ENCODE data around the gene ARHGAP12. TPM values are rescaled to one million over a fixed set of nuclear protein-coding genes. Genes with fewer than 3 reads are reported as not detected.

Gene ARHGAP12
- total RNA-seq: 29.8 TPM
- long read RNA-seq, full-length matches to known transcripts: 6 of 22 reads
- long read RNA-seq, partial matches to known transcripts: 9 of 22 reads
- long read RNA-seq, other reads (novel, unspliced or antisense): 7 of 22 reads

GRCh38 chr10:31928549-31929260 lies at the start of gene ARHGAP12:
Gene ARHGAP12, minus strand, starts transcription at chr10:31928831. Its CDS starts 19,976 bp downstream, at chr10:31908855.
- ATAC-seq: peak; percentile 97
- Histone ChIP-seq H3K36me3 (no peaks in the 10 kb centered on the region), H3K9me3 (no peaks in the 10 kb centered on the region), H3K27me3 (ENCODE audit: low read depth) (no peaks in the 10 kb centered on the region), H3K4me3 (peak within 1 kb of the TSS; percentile 81), H3K27ac (peak within 1 kb of the TSS; percentile 96), H3K4me1 (peaks cover 47% of the 10 kb centered on the region)
- TF ChIP-seq CTCF (IDR thresholded peaks at IDR 0.05): no peak
- peak; percentile 93 for DNase-seq
- intact Hi-C loops (cut with DNase I): no loop called here

- peaks cover 16% of the 10 kb centered on the region for H3K4me1 ChIP-seq
- TF ChIP-seq CTCF (IDR thresholded peaks at IDR 0.05): no peak
- no peaks in the 10 kb centered on the region for H3K27me3 ChIP-seq (ENCODE audit: low read depth)
- DNase-seq: no peak
- no peak overlapping the region for H3K4me3 ChIP-seq
- intact Hi-C loops (cut with DNase I): no loop called here
- ATAC-seq: no peak
- H3K9me3 ChIP-seq: no peaks in the 10 kb centered on the region
- no peaks in the 10 kb centered on the region for H3K36me3 ChIP-seq
- peak overlapping the region; percentile 28 for H3K27ac ChIP-seq
These were observed 49.5 kb upstream of the ARHGAP12 start for GRCh38 chr10:31978156-31978483.

- Histone ChIP-seq H3K36me3 (no peaks in the 10 kb centered on the region), H3K4me3 (no peak overlapping the region), H3K4me1 (peaks cover 16% of the 10 kb centered on the region), H3K27ac (peak overlapping the region; percentile 28), H3K27me3 (ENCODE audit: low read depth) (no peaks in the 10 kb centered on the region), H3K9me3 (no peaks in the 10 kb centered on the region)
- no peak for DNase-seq
- intact Hi-C loops (cut with DNase I): no loop called here
- peak; percentile 78 to 86 for ATAC-seq
- no peak for TF ChIP-seq CTCF (IDR thresholded peaks at IDR 0.05)
These were observed 49.0 kb upstream of the ARHGAP12 start for GRCh38 chr10:31977440-31978155.

- Histone ChIP-seq H3K4me1 (peaks cover 16% of the 10 kb centered on the region), H3K36me3 (no peaks in the 10 kb centered on the region), H3K27me3 (ENCODE audit: low read depth) (no peaks in the 10 kb centered on the region), H3K9me3 (no peaks in the 10 kb centered on the region), H3K27ac (no peak overlapping the region), H3K4me3 (no peak overlapping the region)
- TF ChIP-seq CTCF (IDR thresholded peaks at IDR 0.05): no peak
- ATAC-seq: no peak
- intact Hi-C loops (cut with DNase I): no loop called here
- no peak for DNase-seq
These were observed 46.6 kb upstream of the ARHGAP12 start for GRCh38 chr10:31975157-31975765.

GRCh38 chr10:31974434-31975124 lies 45.9 kb upstream of the ARHGAP12 start:
- Histone ChIP-seq H3K9me3 (no peaks in the 10 kb centered on the region), H3K27ac (no peak overlapping the region), H3K4me3 (no peak overlapping the region), H3K27me3 (ENCODE audit: low read depth) (no peaks in the 10 kb centered on the region), H3K4me1 (peaks cover 16% of the 10 kb centered on the region), H3K36me3 (no peaks in the 10 kb centered on the region)
- intact Hi-C loops (cut with DNase I): no loop called here
- no peak for DNase-seq
- no peak for ATAC-seq
- TF ChIP-seq CTCF (IDR thresholded peaks at IDR 0.05): no peak
